OCI-LY7 (cell line): ENCODE results near the gene SHMT1. TPM values are rescaled to one million over a fixed set of nuclear protein-coding genes. Genes with fewer than 3 reads are reported as not detected.

Source experiments
- BruUV-seq: library from RNA; stranded (reverse); fragments of 400-500 nt; replicated peaks from 2 replicates; lab custom pipeline; 2021; lab: Mats Ljungman, UMichigan
- CTCF ChIA-PET: fragments of 300-600 bp; sonication (Branson Sonifier 250); formaldehyde crosslinking; loops from one replicate; lab custom pipeline; 2022; ENCODE audit warnings: antibody characterized with exemption; ENCODE audit not compliant: unreplicated experiment; lab: Charles Lee
- POLR2A ChIA-PET: fragments of 300-600 bp; sonication (Branson Sonifier 250); formaldehyde crosslinking; loops from one replicate; lab custom pipeline; 2022; ENCODE audit warnings: antibody characterized with exemption; lab: Charles Lee
- DNase-seq: peaks from one replicate; pipeline ENCODE4 v3.0.0-alpha.2; 2015; ENCODE audit warnings: low spot score
- H2AFZ ChIP-seq: fragments of 200-600 bp; sonication (generic), shearing (Covaris generic); 2 replicates; pipeline ENCODE4 v1.6.1; 2014; ENCODE audit warnings: mild to moderate bottlenecking, antibody characterized with exemption, low read length, moderate library complexity
- H3K27ac ChIP-seq: fragments of 200-600 bp; sonication (generic); 2 replicates; pipeline ENCODE4 v1.5.1; 2014; ENCODE audit warnings: mixed run types, low read depth, mild to moderate bottlenecking, moderate library complexity, low read length, inconsistent platforms; ENCODE audit not compliant: poor library complexity, severe bottlenecking
- H3K36me3 ChIP-seq: fragments of 200-600 bp; sonication (generic); 2 replicates; pipeline ENCODE4 v1.6.1; 2014; ENCODE audit warnings: mild to moderate bottlenecking, antibody characterized with exemption, low read length, moderate library complexity, mixed read lengths; ENCODE audit not compliant: insufficient read depth
- H3K4me1 ChIP-seq: fragments of 200-600 bp; sonication (generic); 2 replicates; pipeline ENCODE4 v1.5.1; 2014; ENCODE audit warnings: mild to moderate bottlenecking, low read length; ENCODE audit not compliant: insufficient read depth, poor library complexity, severe bottlenecking
- H3K4me2 ChIP-seq: fragments of 200-600 bp; sonication (generic); 2 replicates; pipeline ENCODE4 v1.6.1; 2014; ENCODE audit warnings: mild to moderate bottlenecking, low read length
- H3K4me3 ChIP-seq: fragments of 200-600 bp; sonication (generic); 2 replicates; pipeline ENCODE4 v1.5.1; 2014; ENCODE audit warnings: mild to moderate bottlenecking, low read depth, low read length; ENCODE audit not compliant: poor library complexity, severe bottlenecking
- H3K79me2 ChIP-seq: fragments of 200-600 bp; sonication (generic); 2 replicates; pipeline ENCODE4 v1.6.1; 2016; ENCODE audit warnings: low read depth, mild to moderate bottlenecking, low read length, moderate library complexity, mixed read lengths; ENCODE audit not compliant: insufficient read depth
- H3K9me2 ChIP-seq: fragments of 200-600 bp; sonication (generic); 2 replicates; pipeline ENCODE4 v1.6.1; 2016; ENCODE audit warnings: mild to moderate bottlenecking, low read length, mixed read lengths; ENCODE audit not compliant: insufficient read depth
- H3K9me3 ChIP-seq: fragments of 200-600 bp; sonication (generic); 2 replicates; pipeline ENCODE4 v1.6.1; 2014; ENCODE audit warnings: mild to moderate bottlenecking, mixed run types, low read length, mixed read lengths
- H4K20me1 ChIP-seq: fragments of 200-600 bp; sonication (generic); 2 replicates; pipeline ENCODE4 v1.6.1; 2014; ENCODE audit warnings: mild to moderate bottlenecking, antibody characterized with exemption, low read length, moderate library complexity, mixed read lengths; ENCODE audit not compliant: insufficient read depth
- CTCF ChIP-seq: fragments of 200-600 bp; sonication (generic); conservative IDR thresholded peaks from 2 replicates; pipeline ENCODE4 v1.5.1; 2014; ENCODE audit warnings: mild to moderate bottlenecking, antibody characterized with exemption, low read length, moderate library complexity, mixed read lengths
- EZH2phosphoT487 ChIP-seq: fragments of 200-600 bp; sonication (generic); IDR thresholded peaks from 2 replicates; pipeline ENCODE4 v1.6.1; 2018; ENCODE audit warnings: low read depth, borderline replicate concordance, mild to moderate bottlenecking, mixed run types, antibody characterized with exemption, low read length, moderate library complexity, mixed read lengths
- intact Hi-C: fragments of 100-400 bp; cut with micrococcal nuclease; formaldehyde crosslinking; loops from one replicate; pipeline ENCODE4 v1.10.0; 2022; ENCODE audit not compliant: unreplicated experiment
- total RNA-seq, 2 experiments: library from RNA; depleted of rRNA in 1 of 2; stranded (reverse); fragments of >200 nt in 1 of 2; shearing (Covaris generic) in 1 of 2; gene quantifications; 2 replicates each; pipeline ENCODE4 v1.2.3, GENCODE V29; 2014 to 2022

SHMT1 gene
- total RNA-seq, 2 experiments from 2014 or later: 66.5 to 101 TPM

DNA sequence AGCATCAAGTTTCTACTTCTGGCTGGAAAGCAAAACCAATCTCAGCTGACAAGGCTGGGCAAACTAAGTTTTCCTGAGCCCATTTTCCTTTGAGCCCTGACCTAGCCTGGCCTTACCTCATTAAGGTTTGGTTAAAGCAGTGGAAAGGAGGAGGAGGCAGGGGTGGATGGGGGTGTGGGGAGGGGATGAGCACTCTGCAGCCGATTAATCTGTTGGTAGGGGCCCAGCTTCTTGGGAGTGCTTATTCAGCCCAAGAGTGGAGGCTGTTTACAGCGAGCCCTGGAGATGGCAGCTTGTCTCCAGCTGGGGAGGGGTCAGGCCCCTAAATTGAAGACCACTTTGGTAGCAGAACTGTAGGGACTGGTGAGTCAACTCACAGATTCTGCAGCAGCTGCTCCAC, 36.3 kb downstream of the SHMT1 start:
- ChIA-PET POLR2A (no interaction called here), CTCF (no interaction called here)
- no peak for DNase-seq
- intact Hi-C loops: no loop called here
- no TSS peak for BruUV-seq
- no peak overlapping the region for H3K4me3 ChIP-seq
- no peak overlapping the region for H2AFZ ChIP-seq
- no peaks in the 10 kb centered on the region for H3K9me2 ChIP-seq
- no peaks in the 10 kb centered on the region for H3K79me2 ChIP-seq
- H3K4me1 ChIP-seq: peaks cover 18% of the 10 kb centered on the region
- peaks cover 89% of the 10 kb centered on the region for H3K36me3 ChIP-seq
- H3K4me2 ChIP-seq: no peak overlapping the region
- H4K20me1 ChIP-seq: no peaks in the 10 kb centered on the region
- TF ChIP-seq CTCF (no peak), EZH2phosphoT487 (no peak)
- H3K9me3 ChIP-seq: no peaks in the 10 kb centered on the region
- H3K27ac ChIP-seq: no peak overlapping the region

DNA sequence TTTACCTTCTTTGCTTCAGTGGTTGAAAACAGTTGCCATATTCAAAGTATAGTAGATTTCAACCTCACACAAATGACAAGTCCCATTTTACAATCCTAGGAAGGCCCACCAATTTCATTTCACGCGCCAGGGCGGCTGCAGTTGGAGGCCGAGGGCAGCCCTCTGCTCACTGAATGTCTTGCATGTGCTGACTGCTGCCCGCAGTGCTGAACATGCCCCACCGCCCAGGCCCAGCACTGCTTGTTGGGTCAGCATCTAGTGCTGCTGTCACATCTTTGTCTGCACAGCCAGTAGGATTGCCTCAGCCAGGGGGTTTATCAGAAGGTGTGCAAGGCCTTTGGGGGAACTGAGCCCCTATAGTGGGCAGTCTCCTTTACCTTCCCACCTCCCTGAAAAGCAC, 36.8 kb downstream of the SHMT1 start:
- H2AFZ ChIP-seq: no peak overlapping the region
- no peak overlapping the region for H3K4me3 ChIP-seq
- H3K79me2 ChIP-seq: no peaks in the 10 kb centered on the region
- no peak overlapping the region for H3K4me2 ChIP-seq
- CTCF ChIA-PET: no interaction called here
- intact Hi-C loops: no loop called here
- peaks cover 84% of the 10 kb centered on the region for H3K36me3 ChIP-seq
- TF ChIP-seq EZH2phosphoT487 (no peak), CTCF (no peak)
- H3K27ac ChIP-seq: no peak overlapping the region
- no peaks in the 10 kb centered on the region for H3K9me3 ChIP-seq
- POLR2A ChIA-PET: no interaction called here
- no peak for DNase-seq
- no peaks in the 10 kb centered on the region for H4K20me1 ChIP-seq
- peaks cover 18% of the 10 kb centered on the region for H3K4me1 ChIP-seq
- no peaks in the 10 kb centered on the region for H3K9me2 ChIP-seq
- no TSS peak for BruUV-seq

DNA sequence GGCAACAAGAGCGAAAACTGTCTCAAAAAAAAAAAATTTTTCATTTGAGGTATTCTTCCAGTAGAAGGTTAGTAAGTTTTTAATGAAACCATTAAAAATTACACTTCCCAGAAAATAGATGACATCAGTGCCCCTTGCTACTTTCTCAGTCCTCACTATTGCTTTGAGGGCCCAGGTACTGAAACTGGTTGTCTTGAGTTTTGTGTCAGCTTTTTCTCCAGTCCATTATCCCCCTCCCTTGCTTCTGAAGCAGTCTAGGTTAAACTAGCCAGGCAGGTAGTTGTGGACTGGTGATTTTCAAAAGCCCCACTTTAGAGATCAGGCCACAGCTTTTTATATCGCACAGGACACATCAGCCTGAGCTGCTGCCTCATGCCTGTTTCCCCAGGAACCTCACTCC, 37.3 kb downstream of the SHMT1 start:
- POLR2A ChIA-PET: no interaction called here
- CTCF ChIA-PET: no interaction called here

More for the DNA sequence above, 37.3 kb downstream of the SHMT1 start:
- H3K9me3 ChIP-seq: no peaks in the 10 kb centered on the region
- peaks cover 18% of the 10 kb centered on the region for H3K4me1 ChIP-seq
- no peak overlapping the region for H3K4me3 ChIP-seq
- peak overlapping the region; percentile 58 for H3K27ac ChIP-seq
- 0 out of 2 replicates have a peak overlapping the region, but pooled peaks have one; percentile 2 for H3K4me2 ChIP-seq
- no peak overlapping the region for H2AFZ ChIP-seq
- BruUV-seq: no TSS peak
- no peak for TF ChIP-seq CTCF
- TF ChIP-seq EZH2phosphoT487: no peak
- H4K20me1 ChIP-seq: no peaks in the 10 kb centered on the region
- no peaks in the 10 kb centered on the region for H3K9me2 ChIP-seq
- intact Hi-C loops: no loop called here
- H3K79me2 ChIP-seq: no peaks in the 10 kb centered on the region
- no peak for DNase-seq
- peaks cover 79% of the 10 kb centered on the region for H3K36me3 ChIP-seq
